8988T (cell line): ENCODE results near the gene TGFB1.
A peak's percentile ranks its signal among the peaks of the same experiment; 100 is the strongest.
"Not testable (repeated sequence)": the region's sequence is repeated elsewhere in the genome, so short reads cannot be mapped to it uniquely, and the experiment has no call there.

ENCODE experiments used
- DNase-seq: peaks from one replicate; pipeline ENCODE4 v3.0.0; 2011

TGFB1 gene

GRCh38 chr19:41367848-41368301, 14.2 kb upstream of the TGFB1 start:
- no peak for DNase-seq

GRCh38 chr19:41366089-41366488, 12.4 kb upstream of the TGFB1 start:
- no peak for DNase-seq

GRCh38 chr19:41364524-41365391, 11.0 kb upstream of the TGFB1 start:
- no peak for DNase-seq

GRCh38 chr19:41363753-41364523, 10.2 kb upstream of the TGFB1 start, which contains the start of gene B9D2:
B9D2 (minus strand) TSS chr19:41364149; CDS start chr19:41363519, 630 bp downstream.
- DNase-seq = peak; percentile 75

GRCh38 chr19:41363371-41363752, 9.6 kb upstream of the TGFB1 start:
- no peak for DNase-seq

- no peak for DNase-seq
These were observed 8.6 kb upstream of the TGFB1 start for GRCh38 chr19:41362143-41362847.

GRCh38 chr19:41359741-41360140, 6.0 kb upstream of the TGFB1 start:
- DNase-seq = no peak

GRCh38 chr19:41357746-41358145, 4.0 kb upstream of the TGFB1 start:
- no peak for DNase-seq

- DNase-seq = no peak
These were observed 3.4 kb upstream of the TGFB1 start for GRCh38 chr19:41356984-41357739.

- DNase-seq = no peak
These were observed 2.1 kb upstream of the TGFB1 start for GRCh38 chr19:41355802-41356201.

- DNase-seq = no peak
These were observed 1.3 kb upstream of the TGFB1 start for GRCh38 chr19:41355035-41355434.

GRCh38 chr19:41354343-41354953, 726 bp upstream of the TGFB1 start:
- DNase-seq = no peak

GRCh38 chr19:41352609-41353465, 885 bp downstream of the TGFB1 start:
- peak; percentile 65 for DNase-seq

- no peak for DNase-seq
These were observed 1.5 kb downstream of the TGFB1 start for GRCh38 chr19:41352279-41352608.

GRCh38 chr19:41351339-41352245, 2.1 kb downstream of the TGFB1 start:
- DNase-seq = peak; percentile 64

- DNase-seq = no peak
These were observed 2.9 kb downstream of the TGFB1 start for GRCh38 chr19:41350735-41351338.

- not testable (repeated sequence) for DNase-seq
These were observed 6.8 kb downstream of the TGFB1 start for GRCh38 chr19:41346916-41347315.

GRCh38 chr19:41344162-41344561, 9.6 kb downstream of the TGFB1 start:
- no peak for DNase-seq

GRCh38 chr19:41341669-41342490, 11.8 kb downstream of the TGFB1 start:
- DNase-seq = no peak
